ENCODE results near the gene OTUB2.
"Not testable (repeated sequence)": the region's sequence is repeated elsewhere in the genome, so short reads cannot be mapped to it uniquely, and the experiment has no call there.

The OTUB2 gene

GRCh38 chr14:94059998-94060397 lies 33.9 kb downstream of the OTUB2 start:
- no peaks in the 10 kb centered on the region for H3K27me3 ChIP-seq (ENCODE audit: insufficient read depth, poor library complexity, severe bottlenecking)
- no peak overlapping the region for H3K4me3 ChIP-seq (replicated peaks; ENCODE audit: insufficient read depth, low read length)
- no peak for DNase-seq (ENCODE audit: low read depth in 1 of 2, low spot score in 1 of 2)
- no peak overlapping the region for H3K27ac ChIP-seq (replicated peaks)
- no peak for TF ChIP-seq REST (IDR thresholded peaks at IDR 0.05; ENCODE audit: insufficient replicate concordance, low read depth)
- TF ChIP-seq POLR2AphosphoS5 (IDR thresholded peaks at IDR 0.05; ENCODE audit: low read depth): no peak
- no peak for TF ChIP-seq SPI1 (IDR thresholded peaks at IDR 0.05; ENCODE audit: borderline replicate concordance, low read depth)
- no peak for TF ChIP-seq CTCF (IDR thresholded peaks at IDR 0.05; ENCODE audit: insufficient read depth, low read length)
- no peak for TF ChIP-seq GABPA (IDR thresholded peaks at IDR 0.05; ENCODE audit: low read depth)

GRCh38 chr14:94062344-94062940 lies 36.3 kb downstream of the OTUB2 start:
- no peak for DNase-seq (ENCODE audit: low read depth in 1 of 2, low spot score in 1 of 2)
- Histone ChIP-seq H3K27me3 (ENCODE audit: insufficient read depth, poor library complexity, severe bottlenecking) (no peaks in the 10 kb centered on the region), H3K27ac (replicated peaks) (no peak overlapping the region), H3K4me3 (replicated peaks; ENCODE audit: insufficient read depth, low read length) (no peak overlapping the region)
- TF ChIP-seq POLR2AphosphoS5 (IDR thresholded peaks at IDR 0.05; ENCODE audit: low read depth): no peak
- no peak for TF ChIP-seq CTCF (IDR thresholded peaks at IDR 0.05; ENCODE audit: insufficient read depth, low read length)
- TF ChIP-seq SPI1 (IDR thresholded peaks at IDR 0.05; ENCODE audit: borderline replicate concordance, low read depth): no peak
- no peak for TF ChIP-seq REST (IDR thresholded peaks at IDR 0.05; ENCODE audit: insufficient replicate concordance, low read depth)
- no peak for TF ChIP-seq GABPA (IDR thresholded peaks at IDR 0.05; ENCODE audit: low read depth)

- DNase-seq (ENCODE audit: low read depth in 1 of 2, low spot score in 1 of 2): no peak
- H3K27ac ChIP-seq (replicated peaks): no peak overlapping the region
- no peak for TF ChIP-seq GABPA (IDR thresholded peaks at IDR 0.05; ENCODE audit: low read depth)
- TF ChIP-seq SPI1 (IDR thresholded peaks at IDR 0.05; ENCODE audit: borderline replicate concordance, low read depth): no peak
- TF ChIP-seq POLR2AphosphoS5 (IDR thresholded peaks at IDR 0.05; ENCODE audit: low read depth): no peak
- TF ChIP-seq CTCF (IDR thresholded peaks at IDR 0.05; ENCODE audit: insufficient read depth, low read length): no peak
- no peak for TF ChIP-seq REST (IDR thresholded peaks at IDR 0.05; ENCODE audit: insufficient replicate concordance, low read depth)
- H3K27me3 ChIP-seq (ENCODE audit: insufficient read depth, poor library complexity, severe bottlenecking): no peaks in the 10 kb centered on the region
- H3K4me3 ChIP-seq (replicated peaks; ENCODE audit: insufficient read depth, low read length): no peak overlapping the region
Measured at GRCh38 chr14:94066089-94066676, 40.0 kb downstream of the OTUB2 start.

- H3K4me3 ChIP-seq (replicated peaks; ENCODE audit: insufficient read depth, low read length); H3K27ac ChIP-seq (replicated peaks); H3K27me3 ChIP-seq (ENCODE audit: insufficient read depth, poor library complexity, severe bottlenecking); DNase-seq (ENCODE audit: low read depth in 1 of 2, low spot score in 1 of 2): not testable (repeated sequence)
Measured at GRCh38 chr14:94072076-94072475, 45.9 kb downstream of the OTUB2 start.
